HepG2 (cell line): ENCODE data around the gene APC2. TPM values are rescaled to one million over a fixed set of nuclear protein-coding genes. Genes with fewer than 3 reads are reported as not detected.

Experiments used
- ARID4A ChIP-seq: sonication (generic); formaldehyde crosslinking; IDR thresholded peaks from 2 replicates; pipeline ENCODE4 v1.5.0; 2020; ENCODE audit warnings: mild to moderate bottlenecking, missing genetic modification reagents, borderline replicate concordance
- CBX1 ChIP-seq: IDR thresholded peaks from one replicate; pipeline ENCODE4 v1.6.1; 2016; ENCODE audit warnings: antibody characterized with exemption, low read depth
- CC2D1A ChIP-seq: sonication (generic); formaldehyde crosslinking; IDR thresholded peaks from 2 replicates; pipeline ENCODE4 v1.8.1; 2023; ENCODE audit warnings: mild to moderate bottlenecking, missing genetic modification reagents
- GZF1 ChIP-seq: sonication (generic); formaldehyde crosslinking; IDR thresholded peaks from 2 replicates; pipeline ENCODE4 v1.5.1; 2020; ENCODE audit warnings: mild to moderate bottlenecking, missing genetic modification reagents
- KLF13 ChIP-seq: sonication (generic); formaldehyde crosslinking; IDR thresholded peaks from 2 replicates; pipeline ENCODE4 v1.4.0; 2020; ENCODE audit warnings: mild to moderate bottlenecking, missing genetic modification reagents
- MAF1 ChIP-seq: sonication (generic); formaldehyde crosslinking; IDR thresholded peaks from 2 replicates; pipeline ENCODE4 v1.5.0; 2020; ENCODE audit warnings: missing genetic modification reagents, borderline replicate concordance
- PHF5A ChIP-seq: IDR thresholded peaks from one replicate; pipeline ENCODE4 v1.6.1; 2018; ENCODE audit warnings: low read depth, missing genetic modification reagents; ENCODE audit not compliant: unreplicated experiment
- RBM39 ChIP-seq: fragments of 200-400 bp; formaldehyde crosslinking; IDR thresholded peaks from one replicate; pipeline ENCODE4 v1.6.1; 2018; ENCODE audit warnings: antibody characterized with exemption, mild to moderate bottlenecking, low read depth, low read length; ENCODE audit not compliant: poor library complexity, severe bottlenecking
- SRSF4 ChIP-seq: fragments of 200-400 bp; formaldehyde crosslinking; IDR thresholded peaks from one replicate; pipeline ENCODE4 v1.6.1; 2018; ENCODE audit warnings: mild to moderate bottlenecking, low read depth, low read length, moderate library complexity; ENCODE audit not compliant: poor library complexity, severe bottlenecking
- SRY ChIP-seq: sonication (generic); formaldehyde crosslinking; IDR thresholded peaks from 2 replicates; pipeline ENCODE4 v1.8.0; 2022; ENCODE audit warnings: mild to moderate bottlenecking, missing genetic modification reagents
- TCF7 ChIP-seq: sonication (generic); IDR thresholded peaks from 2 replicates; pipeline ENCODE4 v1.6.1; 2016; ENCODE audit warnings: antibody characterized with exemption, low read depth
- ZNF260 ChIP-seq: sonication (generic); formaldehyde crosslinking; IDR thresholded peaks from 2 replicates; pipeline ENCODE4 v1.4.0; 2020; ENCODE audit warnings: missing genetic modification reagents, low read depth, mild to moderate bottlenecking, borderline replicate concordance
- ZNF343 ChIP-seq: sonication (generic); formaldehyde crosslinking; IDR thresholded peaks from 2 replicates; pipeline ENCODE4 v1.4.0; 2020; ENCODE audit warnings: mild to moderate bottlenecking, missing genetic modification reagents
- ZNF501 ChIP-seq: sonication (generic); formaldehyde crosslinking; IDR thresholded peaks from 2 replicates; pipeline ENCODE4 v1.5.1; 2020; ENCODE audit warnings: mild to moderate bottlenecking, moderate library complexity, missing genetic modification reagents
- ZNF761 ChIP-seq: sonication (generic); formaldehyde crosslinking; conservative IDR thresholded peaks from 2 replicates; pipeline ENCODE4 v1.4.0; 2020; ENCODE audit warnings: mild to moderate bottlenecking, missing genetic modification reagents
- polyA plus RNA-seq, 8 experiments: library from polyadenylated mRNA; depleted of rRNA in 3 of 8; stranded (reverse) in 7 of 8; unstranded in 1 of 8; fragments of >200 nt; fragmentation: Illumina TruSeq in 4 of 8; extraction: Trizol in 4 of 8; gene quantifications; 2 replicates each; pipeline versions ENCODE4 v1.2.1 to v1.2.3, GENCODE V29; 2011 to 2016; ENCODE audit warnings: low read depth in 4 of 8, missing spikeins in 1 of 8, mixed read lengths in 1 of 8; ENCODE audit not compliant: insufficient read depth in 1 of 8
- total RNA-seq, 5 experiments: library from RNA; depleted of rRNA; stranded (reverse); fragments of >200 nt; fragmentation: Illumina TruSeq; extraction: Trizol; gene quantifications; 2 replicates each; pipeline ENCODE4 v1.2.3, GENCODE V29; 2016; ENCODE audit warnings: low read depth in 1 of 5
- TF ChIP-seq, protein P1 (sequence below): sonication (generic); formaldehyde crosslinking; IDR thresholded peaks from 2 replicates; pipeline ENCODE4 v1.4.0; 2020; ENCODE audit warnings: missing genetic modification reagents
- TF ChIP-seq, protein P2 (sequence below): sonication (generic); formaldehyde crosslinking; IDR thresholded peaks from 2 replicates; pipeline ENCODE4 v1.5.0; 2020; ENCODE audit warnings: mild to moderate bottlenecking, missing genetic modification reagents
- TF ChIP-seq, protein P3 (sequence below), 2 experiments: sonication (generic) in 1 of 2; formaldehyde crosslinking in 1 of 2; IDR thresholded peaks; 2 replicates each; pipeline versions ENCODE4 v1.4.0 to v1.6.1; 2018 to 2020; ENCODE audit warnings: missing genetic modification reagents in 2 of 2, borderline replicate concordance in 1 of 2, low read depth in 1 of 2, mild to moderate bottlenecking in 1 of 2, missing biosample characterization in 1 of 2

APC2 gene
- total and polyA plus RNA-seq, 2 of the 13 experiments (the other 11 are each of a cell fraction or from before 2014, with no cell fraction given): 0.08 to 0.22 TPM

- 0 out of 2 replicates have a peak, but pooled peaks have one; percentile 45 for TF ChIP-seq ZNF501 (CRISPR knock-in tag)
- no peak for TF ChIP-seq ZNF343 (CRISPR knock-in tag)
- peak; percentile 73 for TF ChIP-seq CBX1
- no peak for TF ChIP-seq SRY
- TF ChIP-seq KLF13 (CRISPR knock-in tag): no peak
- TF ChIP-seq, protein P1, sequence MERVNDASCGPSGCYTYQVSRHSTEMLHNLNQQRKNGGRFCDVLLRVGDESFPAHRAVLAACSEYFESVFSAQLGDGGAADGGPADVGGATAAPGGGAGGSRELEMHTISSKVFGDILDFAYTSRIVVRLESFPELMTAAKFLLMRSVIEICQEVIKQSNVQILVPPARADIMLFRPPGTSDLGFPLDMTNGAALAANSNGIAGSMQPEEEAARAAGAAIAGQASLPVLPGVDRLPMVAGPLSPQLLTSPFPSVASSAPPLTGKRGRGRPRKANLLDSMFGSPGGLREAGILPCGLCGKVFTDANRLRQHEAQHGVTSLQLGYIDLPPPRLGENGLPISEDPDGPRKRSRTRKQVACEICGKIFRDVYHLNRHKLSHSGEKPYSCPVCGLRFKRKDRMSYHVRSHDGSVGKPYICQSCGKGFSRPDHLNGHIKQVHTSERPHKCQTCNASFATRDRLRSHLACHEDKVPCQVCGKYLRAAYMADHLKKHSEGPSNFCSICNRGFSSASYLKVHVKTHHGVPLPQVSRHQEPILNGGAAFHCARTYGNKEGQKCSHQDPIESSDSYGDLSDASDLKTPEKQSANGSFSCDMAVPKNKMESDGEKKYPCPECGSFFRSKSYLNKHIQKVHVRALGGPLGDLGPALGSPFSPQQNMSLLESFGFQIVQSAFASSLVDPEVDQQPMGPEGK (CRISPR knock-in tag): 0 out of 2 replicates have a peak, but pooled peaks have one; percentile 35
- TF ChIP-seq TCF7: no peak
- no peak for TF ChIP-seq GZF1
- TF ChIP-seq, protein P2, sequence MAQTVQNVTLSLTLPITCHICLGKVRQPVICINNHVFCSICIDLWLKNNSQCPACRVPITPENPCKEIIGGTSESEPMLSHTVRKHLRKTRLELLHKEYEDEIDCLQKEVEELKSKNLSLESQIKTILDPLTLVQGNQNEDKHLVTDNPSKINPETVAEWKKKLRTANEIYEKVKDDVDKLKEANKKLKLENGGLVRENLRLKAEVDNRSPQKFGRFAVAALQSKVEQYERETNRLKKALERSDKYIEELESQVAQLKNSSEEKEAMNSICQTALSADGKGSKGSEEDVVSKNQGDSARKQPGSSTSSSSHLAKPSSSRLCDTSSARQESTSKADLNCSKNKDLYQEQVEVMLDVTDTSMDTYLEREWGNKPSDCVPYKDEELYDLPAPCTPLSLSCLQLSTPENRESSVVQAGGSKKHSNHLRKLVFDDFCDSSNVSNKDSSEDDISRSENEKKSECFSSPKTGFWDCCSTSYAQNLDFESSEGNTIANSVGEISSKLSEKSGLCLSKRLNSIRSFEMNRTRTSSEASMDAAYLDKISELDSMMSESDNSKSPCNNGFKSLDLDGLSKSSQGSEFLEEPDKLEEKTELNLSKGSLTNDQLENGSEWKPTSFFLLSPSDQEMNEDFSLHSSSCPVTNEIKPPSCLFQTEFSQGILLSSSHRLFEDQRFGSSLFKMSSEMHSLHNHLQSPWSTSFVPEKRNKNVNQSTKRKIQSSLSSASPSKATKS (CRISPR knock-in tag): no peak
- TF ChIP-seq MAF1 (CRISPR knock-in tag): no peak
- no peak for TF ChIP-seq SRSF4
- no peak for TF ChIP-seq ZNF761 (CRISPR knock-in tag)
- no peak for TF ChIP-seq CC2D1A (CRISPR knock-in tag)
- no peak for TF ChIP-seq PHF5A (CRISPR knock-in tag)
- peak; percentile 32 for TF ChIP-seq ARID4A (CRISPR knock-in tag)
- TF ChIP-seq RBM39: no peak
- TF ChIP-seq, protein P3, sequence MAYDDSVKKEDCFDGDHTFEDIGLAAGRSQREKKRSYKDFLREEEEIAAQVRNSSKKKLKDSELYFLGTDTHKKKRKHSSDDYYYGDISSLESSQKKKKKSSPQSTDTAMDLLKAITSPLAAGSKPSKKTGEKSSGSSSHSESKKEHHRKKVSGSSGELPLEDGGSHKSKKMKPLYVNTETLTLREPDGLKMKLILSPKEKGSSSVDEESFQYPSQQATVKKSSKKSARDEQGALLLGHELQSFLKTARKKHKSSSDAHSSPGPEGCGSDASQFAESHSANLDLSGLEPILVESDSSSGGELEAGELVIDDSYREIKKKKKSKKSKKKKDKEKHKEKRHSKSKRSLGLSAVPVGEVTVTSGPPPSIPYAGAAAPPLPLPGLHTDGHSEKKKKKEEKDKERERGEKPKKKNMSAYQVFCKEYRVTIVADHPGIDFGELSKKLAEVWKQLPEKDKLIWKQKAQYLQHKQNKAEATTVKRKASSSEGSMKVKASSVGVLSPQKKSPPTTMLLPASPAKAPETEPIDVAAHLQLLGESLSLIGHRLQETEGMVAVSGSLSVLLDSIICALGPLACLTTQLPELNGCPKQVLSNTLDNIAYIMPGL (CRISPR knock-in tag; IDR thresholded peaks at IDR 0.05; ENCODE audit: borderline replicate concordance in 1 of 2, low read depth in 1 of 2): 0 out of 4 replicates have a peak, but pooled peaks of 1 of the 2 experiments have one; percentile 32
- TF ChIP-seq ZNF260: 0 out of 2 replicates have a peak, but pooled peaks have one; percentile 43
These were observed 63.8 kb downstream of the APC2 start (continued) for GRCh38 chr19:1513499-1514294.
